GM18951 (cell line): Measurements from ENCODE around the gene SLC45A2.
"Not testable (repeated sequence)": the region's sequence is repeated elsewhere in the genome, so short reads cannot be mapped to it uniquely, and the experiment has no call there.

Experiments used
- POLR2A ChIP-seq: IDR thresholded peaks from 4 replicates; pipeline ENCODE4 v1.6.1; 2011; ENCODE audit warnings: mild to moderate bottlenecking; ENCODE audit not compliant: insufficient read length, insufficient read depth; ENCODE audit errors: extremely low read depth
- in situ Hi-C: fragments of 300-500 bp; cut with MboI; formaldehyde crosslinking; loops from one replicate; pipeline ENCODE4 v1.12.0; 2022; ENCODE audit warnings: low sequenced_read_pairs, mixed read lengths, inconsistent platforms; ENCODE audit not compliant: unreplicated experiment

Gene SLC45A2

GRCh38 chr5:33938507-33938796 lies 46.0 kb downstream of the SLC45A2 start:
- in situ Hi-C loops: no loop called here
- no peak for TF ChIP-seq POLR2A

- no peak for TF ChIP-seq POLR2A
- in situ Hi-C loops: no loop called here
Observed at GRCh38 chr5:33937707-33938506, 46.6 kb downstream of the SLC45A2 start.

- no peak for TF ChIP-seq POLR2A
- in situ Hi-C loops: no loop called here
Observed at GRCh38 chr5:33937017-33937706, 47.3 kb downstream of the SLC45A2 start.

GRCh38 chr5:33936381-33937016 lies 48.0 kb downstream of the SLC45A2 start, which contains the start of gene RXFP3:
Gene RXFP3, plus strand, starts transcription at chr5:33936386. Its CDS starts 355 bp downstream, at chr5:33936741.
- TF ChIP-seq POLR2A: no peak
- in situ Hi-C loops: no loop called here

- TF ChIP-seq POLR2A: no peak
- in situ Hi-C loops: no loop called here
Observed at GRCh38 chr5:33936004-33936380, 48.5 kb downstream of the SLC45A2 start.

GRCh38 chr5:33934176-33934575 lies 50.3 kb downstream of the SLC45A2 start:
- in situ Hi-C loops: no loop called here
- no peak for TF ChIP-seq POLR2A

GRCh38 chr5:33933723-33934169 lies 50.7 kb downstream of the SLC45A2 start:
- in situ Hi-C loops: no loop called here
- no peak for TF ChIP-seq POLR2A

- TF ChIP-seq POLR2A: no peak
- in situ Hi-C loops: no loop called here
Observed at GRCh38 chr5:33931136-33931535, 53.4 kb downstream of the SLC45A2 start.

- no peak for TF ChIP-seq POLR2A
- in situ Hi-C loops: no loop called here
Observed at GRCh38 chr5:33929925-33930690, 54.4 kb downstream of the SLC45A2 start.

- in situ Hi-C loops: no loop called here
- TF ChIP-seq POLR2A: no peak
Observed at GRCh38 chr5:33928283-33928682, 56.2 kb downstream of the SLC45A2 start.

GRCh38 chr5:33927685-33928084 lies 56.8 kb downstream of the SLC45A2 start:
- TF ChIP-seq POLR2A: no peak
- in situ Hi-C loops: no loop called here

- TF ChIP-seq POLR2A: no peak
- in situ Hi-C loops: no loop called here
Observed at GRCh38 chr5:33925278-33925677, 59.2 kb downstream of the SLC45A2 start.

- in situ Hi-C loops: no loop called here
- no peak for TF ChIP-seq POLR2A
Observed at GRCh38 chr5:33921002-33921401, 63.5 kb downstream of the SLC45A2 start.

- in situ Hi-C loops: not testable (repeated sequence)
Observed at GRCh38 chr5:33914844-33915243, 69.6 kb downstream of the SLC45A2 start.

GRCh38 chr5:33906248-33906647 lies 78.2 kb downstream of the SLC45A2 start:
- in situ Hi-C loops: not testable (repeated sequence)
